ENCODE data around the gene SYT1. TPM values are rescaled to one million over a fixed set of nuclear protein-coding genes. Genes with fewer than 3 reads are reported as not detected.

Gene SYT1
- total and polyA plus RNA-seq, 8 donors: under 0.01 to 11.4 (median 0.88) TPM

GRCh38 chr12:78870539-78870938 lies 6.0 kb downstream of the SYT1 start:
- no peak overlapping the region for H3K27ac ChIP-seq
- no peak overlapping the region for H3K4me3 ChIP-seq
- 86 to 94% (median 91%) methylated on average over 3 of the region's 3 CpGs for WGBS, 5 donors
- H3K36me3 ChIP-seq: no peaks in the 10 kb centered on the region
- no peaks in the 10 kb centered on the region for H3K9me3 ChIP-seq
- H3K4me1 ChIP-seq: peaks cover 0 to 7% (median 0%) of the 10 kb centered on the region in 4 donors
- TF ChIP-seq, protein P1, sequence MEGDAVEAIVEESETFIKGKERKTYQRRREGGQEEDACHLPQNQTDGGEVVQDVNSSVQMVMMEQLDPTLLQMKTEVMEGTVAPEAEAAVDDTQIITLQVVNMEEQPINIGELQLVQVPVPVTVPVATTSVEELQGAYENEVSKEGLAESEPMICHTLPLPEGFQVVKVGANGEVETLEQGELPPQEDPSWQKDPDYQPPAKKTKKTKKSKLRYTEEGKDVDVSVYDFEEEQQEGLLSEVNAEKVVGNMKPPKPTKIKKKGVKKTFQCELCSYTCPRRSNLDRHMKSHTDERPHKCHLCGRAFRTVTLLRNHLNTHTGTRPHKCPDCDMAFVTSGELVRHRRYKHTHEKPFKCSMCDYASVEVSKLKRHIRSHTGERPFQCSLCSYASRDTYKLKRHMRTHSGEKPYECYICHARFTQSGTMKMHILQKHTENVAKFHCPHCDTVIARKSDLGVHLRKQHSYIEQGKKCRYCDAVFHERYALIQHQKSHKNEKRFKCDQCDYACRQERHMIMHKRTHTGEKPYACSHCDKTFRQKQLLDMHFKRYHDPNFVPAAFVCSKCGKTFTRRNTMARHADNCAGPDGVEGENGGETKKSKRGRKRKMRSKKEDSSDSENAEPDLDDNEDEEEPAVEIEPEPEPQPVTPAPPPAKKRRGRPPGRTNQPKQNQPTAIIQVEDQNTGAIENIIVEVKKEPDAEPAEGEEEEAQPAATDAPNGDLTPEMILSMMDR (IDR thresholded peaks at IDR 0.05): no peak
- no peak for TF ChIP-seq EP300 (IDR thresholded peaks at IDR 0.05)
- TF ChIP-seq POLR2A (IDR thresholded peaks at IDR 0.05): no peak
- TF ChIP-seq POLR2AphosphoS5 (IDR thresholded peaks at IDR 0.05): no peak
- DNase-seq: peak in 1 of 2 donors; percentile 1
- intact Hi-C loops (cut with DNase I; ENCODE audit: low total_unique reads): no loop called here
- peaks cover 0 to 10% (median 0%) of the 10 kb centered on the region in 3 donors for H3K27me3 ChIP-seq

DNA sequence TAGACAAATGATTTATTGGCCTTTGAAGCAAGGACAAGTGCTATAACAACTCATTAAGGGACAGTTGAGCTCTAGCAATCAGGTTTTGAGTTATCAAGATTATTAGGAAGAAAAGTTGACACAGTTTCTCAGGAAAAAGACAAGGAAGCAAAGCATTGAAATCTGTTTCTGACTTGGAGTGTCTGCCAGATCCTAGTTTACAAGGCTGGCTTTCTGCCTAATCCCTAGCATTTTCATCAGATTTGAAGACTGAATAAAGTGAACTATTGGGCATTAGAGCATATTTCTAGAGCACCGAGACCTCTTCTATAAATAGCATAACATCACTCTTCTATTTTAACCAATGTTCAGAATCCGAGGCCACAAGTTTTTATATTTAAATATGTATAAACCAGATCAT lies 7.0 kb downstream of the SYT1 start:
- no peaks in the 10 kb centered on the region for H3K9me3 ChIP-seq
- TF ChIP-seq POLR2A (IDR thresholded peaks at IDR 0.05) (no peak), POLR2AphosphoS5 (IDR thresholded peaks at IDR 0.05) (no peak), EP300 (IDR thresholded peaks at IDR 0.05) (no peak)
- TF ChIP-seq, protein P1 (IDR thresholded peaks at IDR 0.05): no peak
- peaks cover 0 to 7% (median 0%) of the 10 kb centered on the region in 4 donors for H3K4me1 ChIP-seq
- DNase-seq: peak in 1 of 2 donors; percentile 16
- no peak overlapping the region for H3K27ac ChIP-seq
- WGBS, 5 donors: 35 to 62% (median 46%) methylated on average over 2 of the region's 2 CpGs
- H3K27me3 ChIP-seq: peaks cover 0 to under 1% (median 0%) of the 10 kb centered on the region in 3 donors
- intact Hi-C loops (cut with DNase I; ENCODE audit: low total_unique reads): no loop called here
- H3K36me3 ChIP-seq: no peaks in the 10 kb centered on the region
- H3K4me3 ChIP-seq: no peak overlapping the region

DNA sequence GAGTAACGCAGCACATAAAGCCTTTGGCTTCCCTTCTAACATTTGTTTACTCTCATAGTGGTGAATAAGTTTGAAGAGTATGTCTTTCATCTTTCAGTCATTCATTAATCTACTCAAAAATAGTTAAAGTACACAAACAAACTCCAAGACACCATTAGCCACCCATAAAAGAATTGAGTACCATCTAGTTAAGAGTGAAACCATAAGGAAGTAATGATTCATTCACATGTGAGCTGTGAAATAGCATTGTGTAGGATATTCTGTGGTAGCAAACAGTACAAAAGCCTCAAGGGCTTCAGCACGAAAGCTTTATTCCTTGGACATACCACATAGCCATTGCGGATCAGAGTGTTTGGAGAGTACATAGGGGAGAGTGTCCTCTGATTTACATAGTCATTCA lies 13.9 kb downstream of the SYT1 start:
- TF ChIP-seq POLR2AphosphoS5 (IDR thresholded peaks at IDR 0.05): no peak
- TF ChIP-seq POLR2A (IDR thresholded peaks at IDR 0.05): no peak
- no peak for TF ChIP-seq EP300 (IDR thresholded peaks at IDR 0.05)
- TF ChIP-seq, protein P1 (IDR thresholded peaks at IDR 0.05): no peak
- H3K4me3 ChIP-seq: no peak overlapping the region
- no peak overlapping the region for H3K27ac ChIP-seq
- H3K4me1 ChIP-seq: no peaks in the 10 kb centered on the region
- WGBS, 5 donors: 81 to 90% (median 83%) methylated on average over 3 of the region's 3 CpGs
- DNase-seq: no peak
- H3K27me3 ChIP-seq: no peaks in the 10 kb centered on the region
- H3K9me3 ChIP-seq: no peaks in the 10 kb centered on the region
- H3K36me3 ChIP-seq: no peaks in the 10 kb centered on the region
- intact Hi-C loops (cut with DNase I; ENCODE audit: low total_unique reads): no loop called here

GRCh38 chr12:78878866-78879265 lies 14.3 kb downstream of the SYT1 start:
- no peak for TF ChIP-seq POLR2AphosphoS5 (IDR thresholded peaks at IDR 0.05)
- no peak for TF ChIP-seq POLR2A (IDR thresholded peaks at IDR 0.05)
- TF ChIP-seq, protein P1 (IDR thresholded peaks at IDR 0.05): no peak
- no peak for TF ChIP-seq EP300 (IDR thresholded peaks at IDR 0.05)
- no peaks in the 10 kb centered on the region for H3K36me3 ChIP-seq
- intact Hi-C loops (cut with DNase I; ENCODE audit: low total_unique reads): no loop called here
- H3K9me3 ChIP-seq: no peaks in the 10 kb centered on the region
- H3K27me3 ChIP-seq: no peaks in the 10 kb centered on the region
- 56 to 71% (median 67%) methylated on average over 1 of the region's 1 CpG for WGBS, 5 donors
- no peak for DNase-seq
- no peak overlapping the region for H3K4me3 ChIP-seq
- no peak overlapping the region for H3K27ac ChIP-seq
- H3K4me1 ChIP-seq: no peaks in the 10 kb centered on the region
